Chondrocyte (in vitro differentiated cells): ENCODE data around the gene SLC22A23. TPM values are rescaled to one million over a fixed set of nuclear protein-coding genes. Genes with fewer than 3 reads are reported as not detected.

Experiments used
- DNase-seq: peaks from one replicate; pipeline ENCODE4 v3.0.0; 2021; ENCODE audit warnings: mixed read lengths, low spot score
- H3K27ac Mint-ChIP-seq: one replicate; pipeline ENCODE4 v1.8.0; 2021; ENCODE audit warnings: mild to moderate bottlenecking, moderate library complexity, mixed read lengths; ENCODE audit not compliant: unreplicated experiment
- H3K27me3 Mint-ChIP-seq: 2 replicates; pipeline ENCODE4 v1.8.0; 2021; ENCODE audit warnings: low read depth, mixed read lengths
- H3K36me3 Mint-ChIP-seq: 2 replicates; pipeline ENCODE4 v1.8.0; 2021; ENCODE audit warnings: low read depth, mixed read lengths
- H3K4me1 Mint-ChIP-seq: 2 replicates; pipeline ENCODE4 v1.8.0; 2021; ENCODE audit warnings: low read depth, mild to moderate bottlenecking, mixed read lengths
- H3K4me3 Mint-ChIP-seq: one replicate; pipeline ENCODE4 v1.8.0; 2021; ENCODE audit warnings: mild to moderate bottlenecking, moderate library complexity, mixed read lengths; ENCODE audit not compliant: unreplicated experiment
- H3K9me3 Mint-ChIP-seq: 2 replicates; pipeline ENCODE4 v1.8.0; 2021; ENCODE audit warnings: low read depth, mixed read lengths
- total RNA-seq: library from RNA; stranded (reverse); gene quantifications from 3 replicates; pipeline ENCODE4 v1.2.1, GENCODE V29; 2021
- TF ChIP-seq, protein P1 (sequence below): fragments of 200-600 bp; sonication (generic); IDR thresholded peaks from 2 replicates; pipeline ENCODE4 v1.5.0; 2021; ENCODE audit warnings: antibody characterized with exemption, mild to moderate bottlenecking, moderate library complexity

The SLC22A23 gene
- total RNA-seq, 1 donor from 2014 or later = 36.4 TPM

DNA sequence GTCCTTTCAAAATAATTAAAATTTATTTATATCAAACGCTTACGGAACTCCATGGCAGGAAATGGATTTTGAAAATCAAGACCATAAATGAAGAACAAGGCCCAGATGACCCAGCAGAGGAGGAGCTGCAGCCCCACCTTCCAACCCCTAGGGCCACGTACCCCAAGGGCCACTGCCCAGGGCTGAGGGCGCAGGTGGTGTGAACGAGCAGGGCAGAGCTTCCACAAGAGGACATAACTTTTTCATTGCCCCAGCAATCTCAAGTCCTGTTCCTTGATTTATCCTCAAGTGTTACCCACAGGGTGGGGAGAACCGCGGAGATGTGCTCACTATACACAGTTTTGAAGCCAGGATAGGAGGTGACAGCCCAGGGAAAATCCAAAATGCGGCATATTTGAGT lies 155.3 kb downstream of the SLC22A23 start:
- no peak overlapping the region for H3K27ac Mint-ChIP-seq
- H3K27me3 Mint-ChIP-seq = no peaks in the 10 kb centered on the region
- no peaks in the 10 kb centered on the region for H3K4me1 Mint-ChIP-seq
- TF ChIP-seq, protein P1, sequence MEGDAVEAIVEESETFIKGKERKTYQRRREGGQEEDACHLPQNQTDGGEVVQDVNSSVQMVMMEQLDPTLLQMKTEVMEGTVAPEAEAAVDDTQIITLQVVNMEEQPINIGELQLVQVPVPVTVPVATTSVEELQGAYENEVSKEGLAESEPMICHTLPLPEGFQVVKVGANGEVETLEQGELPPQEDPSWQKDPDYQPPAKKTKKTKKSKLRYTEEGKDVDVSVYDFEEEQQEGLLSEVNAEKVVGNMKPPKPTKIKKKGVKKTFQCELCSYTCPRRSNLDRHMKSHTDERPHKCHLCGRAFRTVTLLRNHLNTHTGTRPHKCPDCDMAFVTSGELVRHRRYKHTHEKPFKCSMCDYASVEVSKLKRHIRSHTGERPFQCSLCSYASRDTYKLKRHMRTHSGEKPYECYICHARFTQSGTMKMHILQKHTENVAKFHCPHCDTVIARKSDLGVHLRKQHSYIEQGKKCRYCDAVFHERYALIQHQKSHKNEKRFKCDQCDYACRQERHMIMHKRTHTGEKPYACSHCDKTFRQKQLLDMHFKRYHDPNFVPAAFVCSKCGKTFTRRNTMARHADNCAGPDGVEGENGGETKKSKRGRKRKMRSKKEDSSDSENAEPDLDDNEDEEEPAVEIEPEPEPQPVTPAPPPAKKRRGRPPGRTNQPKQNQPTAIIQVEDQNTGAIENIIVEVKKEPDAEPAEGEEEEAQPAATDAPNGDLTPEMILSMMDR = no peak
- DNase-seq = peak; percentile 40
- H3K4me3 Mint-ChIP-seq = no peak overlapping the region
- peaks cover 23% of the 10 kb centered on the region for H3K9me3 Mint-ChIP-seq
- H3K36me3 Mint-ChIP-seq = peaks cover 28% of the 10 kb centered on the region

DNA sequence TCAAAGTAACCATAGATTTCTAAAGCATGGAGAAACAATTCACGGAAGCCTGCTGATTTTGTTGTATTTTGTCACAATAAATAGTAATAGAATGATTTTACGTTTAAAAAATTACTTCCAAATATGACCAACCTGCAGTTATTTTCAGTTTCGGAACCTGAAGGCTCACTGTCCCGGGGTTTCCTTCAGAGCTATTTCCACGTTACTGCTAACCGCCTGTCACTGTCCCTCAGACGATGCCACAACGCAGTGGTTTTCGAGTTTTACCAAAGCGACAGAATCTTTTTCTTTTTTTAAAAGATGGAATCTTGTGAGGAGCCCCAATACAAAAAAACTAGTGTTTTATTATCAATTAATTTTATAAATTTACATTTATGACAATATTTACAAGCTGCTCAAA lies 157.6 kb downstream of the SLC22A23 start:
- TF ChIP-seq, protein P1 = no peak
- Mint-ChIP-seq H3K27ac (no peak overlapping the region), H3K4me1 (no peaks in the 10 kb centered on the region), H3K9me3 (peaks cover 15% of the 10 kb centered on the region), H3K27me3 (no peaks in the 10 kb centered on the region), H3K4me3 (no peak overlapping the region), H3K36me3 (peaks cover 25% of the 10 kb centered on the region)
- DNase-seq = no peak

- DNase-seq = peak; percentile 47
- no peak overlapping the region for H3K27ac Mint-ChIP-seq
- TF ChIP-seq, protein P1 = no peak
- H3K4me1 Mint-ChIP-seq = peaks cover 4% of the 10 kb centered on the region
- peaks cover 23% of the 10 kb centered on the region for H3K36me3 Mint-ChIP-seq
- no peak overlapping the region for H3K4me3 Mint-ChIP-seq
- H3K27me3 Mint-ChIP-seq = no peaks in the 10 kb centered on the region
- H3K9me3 Mint-ChIP-seq = peaks cover 10% of the 10 kb centered on the region
Observed at GRCh38 chr6:3297909-3298308, 158.9 kb downstream of the SLC22A23 start.

DNA sequence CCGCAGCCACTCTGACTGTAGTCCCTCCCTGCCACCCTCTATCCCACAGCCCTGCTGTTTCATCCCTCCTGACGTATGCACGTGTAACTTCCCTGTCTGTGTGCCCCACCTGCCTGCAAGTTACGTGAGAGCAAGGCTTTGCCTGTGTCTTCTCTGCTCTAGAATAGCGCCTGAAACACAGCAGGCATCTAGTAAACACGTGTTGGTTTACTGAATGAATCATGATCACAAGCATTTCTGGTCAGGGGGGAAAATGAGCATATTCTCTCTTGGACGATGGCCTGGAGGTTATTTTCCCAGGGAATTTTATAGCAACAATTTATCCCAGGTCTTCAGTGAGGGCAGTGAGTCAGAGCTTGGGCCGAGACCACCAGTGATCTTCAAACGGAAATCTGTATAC lies 159.8 kb downstream of the SLC22A23 start:
- DNase-seq = no peak
- H3K4me3 Mint-ChIP-seq = no peak overlapping the region

DNA sequence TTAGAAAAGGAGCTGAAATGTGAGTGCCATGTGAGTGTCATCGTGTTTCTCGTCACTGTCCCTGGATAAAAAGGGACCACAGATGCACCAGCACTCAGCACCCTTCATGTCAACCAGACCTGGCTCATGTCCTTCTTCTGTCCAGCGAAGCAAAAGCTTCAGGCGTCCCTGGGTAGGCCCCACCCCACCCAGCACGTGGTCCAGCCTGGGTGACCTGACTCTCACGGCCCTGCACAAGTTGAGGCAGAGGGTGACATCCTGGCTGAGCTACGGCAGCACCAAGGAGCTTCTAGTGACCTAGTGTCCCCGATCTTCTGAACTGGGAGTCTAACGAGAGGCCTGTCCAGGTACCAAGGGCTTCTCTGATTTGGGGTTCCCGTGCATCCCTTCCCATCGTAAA lies 160.3 kb downstream of the SLC22A23 start:
- H3K36me3 Mint-ChIP-seq = peaks cover 15% of the 10 kb centered on the region
- peaks cover 6% of the 10 kb centered on the region for H3K4me1 Mint-ChIP-seq
- peak; percentile 61 for DNase-seq
- H3K27me3 Mint-ChIP-seq = no peaks in the 10 kb centered on the region
- no peak overlapping the region for H3K4me3 Mint-ChIP-seq
- TF ChIP-seq, protein P1 = no peak
- H3K9me3 Mint-ChIP-seq = no peaks in the 10 kb centered on the region
- no peak overlapping the region for H3K27ac Mint-ChIP-seq

More for the DNA sequence above, 159.8 kb downstream of the SLC22A23 start:
- peaks cover 1% of the 10 kb centered on the region for H3K9me3 Mint-ChIP-seq
- H3K27me3 Mint-ChIP-seq = no peaks in the 10 kb centered on the region
- H3K27ac Mint-ChIP-seq = no peak overlapping the region
- peaks cover 6% of the 10 kb centered on the region for H3K4me1 Mint-ChIP-seq
- peaks cover 16% of the 10 kb centered on the region for H3K36me3 Mint-ChIP-seq
- TF ChIP-seq, protein P1 = no peak
